Sigmoid colon (tissue), 7 donors: ENCODE data around the gene UBE3C. TPM values are rescaled to one million over a fixed set of nuclear protein-coding genes. Genes with fewer than 3 reads are reported as not detected.

Experiments
- DNase-seq: peaks from one replicate; pipeline ENCODE4 v3.0.0-alpha.2; 2019
- H3K27ac ChIP-seq, 4 donors: fragments of 200-600 bp; sonication (generic); one replicate each; pipeline ENCODE4 v1.5.1; 2016 to 2019; ENCODE audit warnings: mild to moderate bottlenecking in 1 of 4
- H3K27me3 ChIP-seq, 3 donors: fragments of 200-600 bp; sonication (generic); one replicate each; pipeline ENCODE4 v1.5.1; 2019; ENCODE audit warnings: mild to moderate bottlenecking in 1 of 3
- H3K36me3 ChIP-seq, 4 donors: fragments of 200-600 bp; sonication (generic); one replicate each; pipeline ENCODE4 v1.5.1; 2016 to 2019
- H3K4me1 ChIP-seq, 4 donors: fragments of 200-600 bp; sonication (generic); one replicate each; pipeline ENCODE4 v1.5.1; 2017 to 2019
- H3K4me3 ChIP-seq, 4 donors: fragments of 200-600 bp; sonication (generic); one replicate each; pipeline ENCODE4 v1.5.1; 2017 to 2019; ENCODE audit warnings: mild to moderate bottlenecking in 2 of 4, moderate library complexity in 1 of 4
- H3K9me3 ChIP-seq, 4 donors: fragments of 200-600 bp in 3 of 4; sonication (generic) in 3 of 4; one replicate each; pipeline versions ENCODE4 v1.5.1 to v1.6.1; 2013 to 2019
- CTCF ChIP-seq, 4 experiments: fragments of 450-650 bp in 3 of 4; fragments of 200-600 bp in 1 of 4; IDR thresholded peaks; one replicate each; pipeline ENCODE4 v1.5.1; 2016 to 2019; ENCODE audit warnings: antibody characterized with exemption in 4 of 4, mild to moderate bottlenecking in 3 of 4, moderate library complexity in 2 of 4
- EP300 ChIP-seq, 4 donors: sonication (generic); formaldehyde crosslinking; IDR thresholded peaks; one replicate each; pipeline ENCODE4 v1.6.1; 2017; ENCODE audit warnings: antibody characterized with exemption in 4 of 4
- POLR2A ChIP-seq, 2 donors: fragments of 450-650 bp; IDR thresholded peaks; one replicate each; pipeline ENCODE4 v1.6.1; 2016; ENCODE audit warnings: antibody characterized with exemption in 2 of 2, mild to moderate bottlenecking in 2 of 2, moderate library complexity in 2 of 2
- POLR2AphosphoS5 ChIP-seq, 4 donors: sonication (generic); formaldehyde crosslinking; IDR thresholded peaks; one replicate each; pipeline ENCODE4 v1.6.1; 2017; ENCODE audit warnings: antibody characterized with exemption in 4 of 4
- WGBS, 2 donors: extraction: QIAGEN DNeasy Blood & Tissue Kit; methylation state at CpG; one replicate each; pipeline ENCODE4 v1.1.7; 2013; 5-methylcytosine and 5-hydroxymethylcytosine counted together
- intact Hi-C: fragments of 100-400 bp; cut with DNase I; formaldehyde crosslinking; loops from one replicate; pipeline ENCODE4 v1.15.1; 2023
- polyA plus RNA-seq, 3 donors: library from polyadenylated mRNA; stranded (reverse); fragments of 200-250 nt; gene quantifications; one replicate each; pipeline ENCODE4 v1.2.3, GENCODE V29; 2013
- total RNA-seq, 4 donors: library from RNA; depleted of rRNA; stranded (reverse); fragments of >200 nt; gene quantifications; one replicate each; pipeline ENCODE4 v1.1.0, GENCODE V29; 2016
- donor health status: healthy with polysubstance abuse.
- donor health status: Bipolar disorder and iron deficiency.
- donor health status: healthy.

UBE3C gene
- total and polyA plus RNA-seq, 7 donors = 21.0 to 84.2 (median 55.7) TPM

GRCh38 chr7:157278791-157279724, 140.3 kb downstream of the UBE3C start:
- intact Hi-C loops = no loop called here
- peak; percentile 78 for DNase-seq
- TF ChIP-seq EP300 (IDR thresholded peaks at IDR 0.05) (no peak), POLR2A (IDR thresholded peaks at IDR 0.05) (no peak), POLR2AphosphoS5 (IDR thresholded peaks at IDR 0.05) (no peak), CTCF (IDR thresholded peaks at IDR 0.05) (no peak)
- Histone ChIP-seq H3K9me3 (no peaks in the 10 kb centered on the region), H3K4me1 (peaks cover 0 to 25% (median 17%) of the 10 kb centered on the region in 4 donors), H3K36me3 (no peaks in the 10 kb centered on the region), H3K4me3 (peak overlapping the region; percentile 35 to 60 (median 56)), H3K27ac (peak overlapping the region in 2 of 4 donors; percentile 44 to 58), H3K27me3 (peaks cover 0 to 29% (median 23%) of the 10 kb centered on the region in 3 donors)
- 15 to 24% methylated on average over 77 of the region's 77 CpGs for WGBS, 2 donors

GRCh38 chr7:157279741-157280215, 141.1 kb downstream of the UBE3C start:
- peak overlapping the region in 2 of 4 donors; percentile 44 to 58 for H3K27ac ChIP-seq
- no peak for TF ChIP-seq POLR2A (IDR thresholded peaks at IDR 0.05)
- no peak for TF ChIP-seq EP300 (IDR thresholded peaks at IDR 0.05)
- TF ChIP-seq POLR2AphosphoS5 (IDR thresholded peaks at IDR 0.05) = no peak
- TF ChIP-seq CTCF (IDR thresholded peaks at IDR 0.05) = no peak
- no peak for DNase-seq
- peaks cover 0 to 25% (median 17%) of the 10 kb centered on the region in 4 donors for H3K4me1 ChIP-seq
- no peaks in the 10 kb centered on the region for H3K36me3 ChIP-seq
- WGBS, 2 donors = 21 to 25% methylated on average over 39 of the region's 39 CpGs
- H3K9me3 ChIP-seq = no peaks in the 10 kb centered on the region
- peak overlapping the region; percentile 35 to 60 (median 56) for H3K4me3 ChIP-seq
- intact Hi-C loops = no loop called here
- peaks cover 0 to 29% (median 23%) of the 10 kb centered on the region in 3 donors for H3K27me3 ChIP-seq

- H3K27ac ChIP-seq = no peak overlapping the region
- peak overlapping the region in 3 of 4 donors; percentile 35 to 60 (median 57) for H3K4me3 ChIP-seq
- H3K4me1 ChIP-seq = peaks cover 0 to 25% (median 17%) of the 10 kb centered on the region in 4 donors
- intact Hi-C loops = no loop called here
- no peak for DNase-seq
- WGBS, 2 donors = 87 to 94% methylated on average over 24 of the region's 24 CpGs
- H3K27me3 ChIP-seq = peaks cover 0 to 29% (median 23%) of the 10 kb centered on the region in 3 donors
- TF ChIP-seq EP300 (IDR thresholded peaks at IDR 0.05) (no peak), POLR2A (IDR thresholded peaks at IDR 0.05) (no peak), POLR2AphosphoS5 (IDR thresholded peaks at IDR 0.05) (no peak), CTCF (IDR thresholded peaks at IDR 0.05) (no peak)
- H3K9me3 ChIP-seq = no peaks in the 10 kb centered on the region
- no peaks in the 10 kb centered on the region for H3K36me3 ChIP-seq
Observed at GRCh38 chr7:157280216-157280841, 141.6 kb downstream of the UBE3C start.

GRCh38 chr7:157281221-157281998, 142.7 kb downstream of the UBE3C start:
- Histone ChIP-seq H3K36me3 (no peaks in the 10 kb centered on the region), H3K27ac (no peak overlapping the region), H3K4me3 (no peak overlapping the region), H3K9me3 (no peaks in the 10 kb centered on the region), H3K27me3 (peaks cover 0 to 29% (median 23%) of the 10 kb centered on the region in 3 donors), H3K4me1 (peaks cover 0 to 25% (median 17%) of the 10 kb centered on the region in 4 donors)
- intact Hi-C loops = no loop called here
- DNase-seq = no peak
- no peak for TF ChIP-seq EP300 (IDR thresholded peaks at IDR 0.05)
- TF ChIP-seq POLR2A (IDR thresholded peaks at IDR 0.05) = no peak
- TF ChIP-seq CTCF (IDR thresholded peaks at IDR 0.05) = no peak
- no peak for TF ChIP-seq POLR2AphosphoS5 (IDR thresholded peaks at IDR 0.05)
- WGBS, 2 donors = 63 to 88% methylated on average over 24 of the region's 24 CpGs
